HepG2 (cell line): ENCODE measurements around the gene CDX1. TPM values are rescaled to one million over a fixed set of nuclear protein-coding genes. Genes with fewer than 3 reads are reported as not detected.

ENCODE experiments used
- ATAC-seq: fragments of 200-7000 bp; cut with Tn5 transposase; 3 replicates; pipeline ENCODE4 v1.9.1; 2020; ENCODE audit warnings: mild to moderate bottlenecking, moderate library complexity
- BruUV-seq: library from RNA; stranded (reverse); fragments of 400-500 nt; replicated peaks from 2 replicates; lab custom pipeline; 2021; lab: Mats Ljungman, UMichigan
- CTCF ChIA-PET: fragments of 300-600 bp; formaldehyde crosslinking; extraction: SDS; loops from one replicate; lab custom pipeline; 2021; ENCODE audit warnings: low total read pairs, inconsistent platforms, low intra/inter-chr PET ratio; lab: Yijun Ruan, JAX
- POLR2A ChIA-PET: fragments of 350-600 bp; sonication (Branson Sonifier 250); formaldehyde crosslinking; loops from one replicate; lab custom pipeline; 2020; ENCODE audit warnings: antibody characterized with exemption, inconsistent platforms; lab: Yijun Ruan, JAX
- DNase-seq: peaks from one replicate; pipeline ENCODE4 v3.0.0-alpha.2; 2015; ENCODE audit warnings: low spot score
- FAIRE-seq: peaks from 3 replicates; lab custom pipeline; 2011; peaks lifted over from hg19 to GRCh38; lab: Jason Lieb, UNC
- H2AFZ ChIP-seq: one replicate; pipeline ENCODE4 v1.6.1; 2011; ENCODE audit warnings: low read length, inconsistent platforms
- H3K27ac ChIP-seq: fragments of 300-600 bp; 3 replicates; pipeline ENCODE4 v1.8.0; 2011; ENCODE audit warnings: mixed run types, mild to moderate bottlenecking, mixed read lengths, low read length, inconsistent platforms; ENCODE audit not compliant: insufficient read depth; ENCODE audit errors: extremely low read length
- H3K27me3 ChIP-seq, 2 experiments: fragments of 200-600 bp in 1 of 2; 2 replicates in 1 of 2; 3 replicates in 1 of 2; pipeline versions ENCODE4 v1.6.0 to v1.8.0; 2011; ENCODE audit warnings: low read length in 2 of 2, mild to moderate bottlenecking in 2 of 2, moderate library complexity in 2 of 2, inconsistent platforms in 1 of 2; ENCODE audit not compliant: insufficient read depth in 2 of 2, control insufficient read depth in 1 of 2
- H3K36me3 ChIP-seq, 2 experiments: fragments of 200-600 bp in 1 of 2; replicated peaks in 1 of 2; 2 replicates in 1 of 2; 3 replicates in 1 of 2; pipeline versions ENCODE4 v1.5.1 to v1.8.0; 2011; ENCODE audit warnings: low read length in 2 of 2, inconsistent platforms in 1 of 2; ENCODE audit not compliant: insufficient read depth in 2 of 2, control insufficient read depth in 1 of 2
- H3K4me1 ChIP-seq: 2 replicates; pipeline ENCODE4 v1.5.1; 2012; ENCODE audit warnings: low read length, inconsistent platforms; ENCODE audit not compliant: insufficient read depth
- H3K4me2 ChIP-seq: 2 replicates; pipeline ENCODE4 v1.6.0; 2011; ENCODE audit warnings: low read depth, low read length, inconsistent platforms
- H3K4me3 ChIP-seq, 3 experiments: fragments of 200-600 bp in 1 of 3; sonication (generic), shearing (Covaris generic) in 1 of 3; replicated peaks in 1 of 3; 2 replicates each; pipeline ENCODE4 v1.5.1; 2011 to 2016; ENCODE audit warnings: low read length in 3 of 3, inconsistent platforms in 2 of 3, low read depth in 2 of 3, mild to moderate bottlenecking in 2 of 3, control low read depth in 1 of 3, mixed read lengths in 1 of 3; ENCODE audit not compliant: insufficient read depth in 1 of 3
- H3K79me2 ChIP-seq: one replicate; pipeline ENCODE4 v1.6.1; 2011; ENCODE audit warnings: low read length, inconsistent platforms; ENCODE audit not compliant: insufficient read depth
- H3K9ac ChIP-seq: 2 replicates; pipeline ENCODE4 v1.6.0; 2011; ENCODE audit warnings: mild to moderate bottlenecking, low read depth, low read length, inconsistent platforms; ENCODE audit not compliant: insufficient read depth
- H3K9me3 ChIP-seq: 2 replicates; pipeline ENCODE4 v1.5.1; 2012; ENCODE audit warnings: mild to moderate bottlenecking, low read length
- H4K20me1 ChIP-seq: 2 replicates; pipeline ENCODE4 v1.6.0; 2011; ENCODE audit warnings: inconsistent platforms, mild to moderate bottlenecking, low read length, moderate library complexity; ENCODE audit not compliant: insufficient read depth
- ADNP ChIP-seq: sonication (generic); formaldehyde crosslinking; IDR thresholded peaks from 2 replicates; pipeline ENCODE4 v1.4.0; 2020; ENCODE audit warnings: missing genetic modification reagents
- AHR ChIP-seq: IDR thresholded peaks from 2 replicates; pipeline ENCODE4 v1.6.1; 2018; ENCODE audit warnings: missing genetic modification reagents, missing compliant biosample characterization
- ATF7-NPFF ChIP-seq: sonication (generic); formaldehyde crosslinking; IDR thresholded peaks from 2 replicates; pipeline ENCODE4 v1.8.1; 2023; ENCODE audit warnings: mild to moderate bottlenecking, low read depth, missing genetic modification reagents, moderate library complexity
- BRD4 ChIP-seq: sonication (generic); formaldehyde crosslinking; IDR thresholded peaks from 2 replicates; pipeline ENCODE4 v1.4.0; 2020; ENCODE audit warnings: missing genetic modification reagents
- CEBPG ChIP-seq: IDR thresholded peaks from 2 replicates; pipeline ENCODE4 v1.6.1; 2016
- DR1 ChIP-seq: sonication (generic); formaldehyde crosslinking; IDR thresholded peaks from 2 replicates; pipeline ENCODE4 v1.8.0; 2021; ENCODE audit warnings: mild to moderate bottlenecking, missing genetic modification reagents, inconsistent platforms
- EZH2 ChIP-seq: conservative IDR thresholded peaks from 2 replicates; pipeline ENCODE4 v1.6.1; 2012; ENCODE audit warnings: mild to moderate bottlenecking, low read depth, low read length, moderate library complexity
- HES4 ChIP-seq: sonication (generic); formaldehyde crosslinking; IDR thresholded peaks from 2 replicates; pipeline ENCODE4 v1.9.0; 2021; ENCODE audit warnings: mild to moderate bottlenecking, missing genetic modification reagents, borderline replicate concordance
- KDM5B ChIP-seq: sonication (generic); formaldehyde crosslinking; IDR thresholded peaks from 2 replicates; pipeline ENCODE4 v1.4.0; 2020; ENCODE audit warnings: missing genetic modification reagents, mild to moderate bottlenecking, borderline replicate concordance
- NFKBIZ ChIP-seq: IDR thresholded peaks from 2 replicates; pipeline ENCODE4 v1.6.1; 2018; ENCODE audit warnings: missing genetic modification reagents, missing compliant biosample characterization
- POGZ ChIP-seq: sonication (generic); formaldehyde crosslinking; IDR thresholded peaks from 2 replicates; pipeline ENCODE4 v1.4.0; 2020; ENCODE audit warnings: mild to moderate bottlenecking, missing genetic modification reagents
- SOX6 ChIP-seq, 2 experiments: fragments of 450-650 bp in 1 of 2; sonication (generic) in 1 of 2; formaldehyde crosslinking in 1 of 2; IDR thresholded peaks; 2 replicates each; pipeline versions ENCODE4 v1.4.0 to v1.6.1; 2017 to 2020; ENCODE audit warnings: antibody characterized with exemption in 1 of 2, mild to moderate bottlenecking in 1 of 2, missing genetic modification reagents in 1 of 2
- SPEN ChIP-seq: sonication (generic); formaldehyde crosslinking; IDR thresholded peaks from 2 replicates; pipeline ENCODE4 v1.5.1; 2020; ENCODE audit warnings: low read depth, mild to moderate bottlenecking, missing genetic modification reagents
- TBL1XR1 ChIP-seq: fragments of 150-350 bp; IDR thresholded peaks from 2 replicates; pipeline ENCODE4 v1.6.1; 2014; ENCODE audit warnings: borderline replicate concordance, low read length; ENCODE audit not compliant: partially characterized antibody
- TBX3 ChIP-seq: fragments of 450-650 bp; IDR thresholded peaks from 2 replicates; pipeline ENCODE4 v1.6.1; 2017; ENCODE audit warnings: antibody characterized with exemption, mild to moderate bottlenecking, inconsistent platforms, borderline replicate concordance
- ZBTB21 ChIP-seq: sonication (generic); formaldehyde crosslinking; IDR thresholded peaks from 2 replicates; pipeline ENCODE4 v1.4.0; 2020; ENCODE audit warnings: missing genetic modification reagents
- ZNF441 ChIP-seq: sonication (generic); formaldehyde crosslinking; IDR thresholded peaks from 2 replicates; pipeline ENCODE4 v1.7.0; 2021; ENCODE audit warnings: missing genetic modification reagents, borderline replicate concordance
- WGBS: methylation state at CpG from one replicate; pipeline ENCODE4 v1.1.6; 2017; ENCODE audit warnings: low lambda C conversion rate; 5-methylcytosine and 5-hydroxymethylcytosine counted together
- in situ Hi-C: cut with HindIII; loops from 2 replicates; pipeline ENCODE4 v1.10.0; 2017; ENCODE audit warnings: low pct_unique_long_range_greater_than_20kb; ENCODE audit not compliant: extremely low pct_ligation_motif_present
- intact Hi-C: fragments of 100-400 bp; cut with micrococcal nuclease; formaldehyde crosslinking; loops from one replicate; pipeline ENCODE4 v1.10.0; 2022; ENCODE audit not compliant: unreplicated experiment
- polyA plus RNA-seq, 8 experiments: library from polyadenylated mRNA; depleted of rRNA in 3 of 8; stranded (reverse) in 7 of 8; unstranded in 1 of 8; fragments of >200 nt; fragmentation: Illumina TruSeq in 4 of 8; extraction: Trizol in 4 of 8; gene quantifications; 2 replicates each; pipeline versions ENCODE4 v1.2.1 to v1.2.3, GENCODE V29; 2011 to 2016; ENCODE audit warnings: low read depth in 4 of 8, missing spikeins in 1 of 8, mixed read lengths in 1 of 8; ENCODE audit not compliant: insufficient read depth in 1 of 8
- total RNA-seq, 5 experiments: library from RNA; depleted of rRNA; stranded (reverse); fragments of >200 nt; fragmentation: Illumina TruSeq; extraction: Trizol; gene quantifications; 2 replicates each; pipeline ENCODE4 v1.2.3, GENCODE V29; 2016; ENCODE audit warnings: low read depth in 1 of 5
- TF ChIP-seq, protein P1 (sequence below): sonication (generic); formaldehyde crosslinking; IDR thresholded peaks from 2 replicates; pipeline ENCODE4 v1.4.0; 2020; ENCODE audit warnings: missing genetic modification reagents

The CDX1 gene
- total and polyA plus RNA-seq, 2 of the 13 experiments (the other 11 are each of a cell fraction or from before 2014, with no cell fraction given), result not detected

DNA sequence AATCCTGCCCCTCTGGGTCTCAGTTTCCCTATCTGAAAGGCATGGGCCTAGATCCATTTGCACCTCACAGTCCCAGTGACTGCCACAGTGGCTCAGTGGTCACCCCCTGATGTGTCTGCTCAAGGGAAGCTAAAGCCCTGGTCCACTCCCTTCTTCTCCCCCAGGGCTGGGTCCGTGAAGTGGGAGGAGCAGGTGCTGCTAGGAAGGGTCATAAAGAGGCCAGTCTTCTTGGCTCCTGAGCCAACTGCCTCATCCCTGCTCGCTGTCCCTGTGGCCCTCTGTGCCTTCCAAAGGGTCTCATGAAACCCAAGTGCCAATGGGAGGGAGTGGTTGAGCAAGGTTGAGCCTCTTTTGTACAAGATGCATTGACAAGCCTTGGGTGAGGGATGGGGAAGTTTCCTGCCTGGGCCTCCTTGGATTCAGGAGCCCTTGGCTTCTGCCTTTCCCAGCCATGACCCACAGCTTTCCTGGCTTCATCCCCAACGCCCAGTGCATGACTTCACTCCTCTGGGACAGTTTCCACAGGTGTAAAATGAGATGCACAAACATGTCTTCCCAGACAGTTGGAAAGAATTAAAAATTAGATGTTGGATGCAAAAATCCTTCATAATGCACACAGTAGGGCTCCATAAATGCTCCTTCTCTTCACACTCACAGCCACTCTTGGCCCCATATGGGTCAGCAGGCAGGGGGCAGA lies 21.7 kb downstream of the CDX1 start:
- in situ Hi-C loops (no loop called here), intact Hi-C loops (no loop called here)
- Histone ChIP-seq H3K27ac (no peak overlapping the region), H4K20me1 (no peaks in the 10 kb centered on the region), H3K4me1 (peaks cover 29% of the 10 kb centered on the region), H3K4me2 (no peak overlapping the region), H3K79me2 (no peaks in the 10 kb centered on the region), H3K4me3 (no peak overlapping the region), H3K36me3 (no peaks in the 10 kb centered on the region), H3K9ac (no peak overlapping the region), H3K9me3 (no peaks in the 10 kb centered on the region), H2AFZ (no peak overlapping the region), H3K27me3 (peaks cover 0 to 25% of the 10 kb centered on the region in 2 experiments)
- DNase-seq (no peak), FAIRE-seq (no peak), ATAC-seq (no peak)
- TF ChIP-seq POGZ (CRISPR knock-in tag) (no peak), HES4 (CRISPR knock-in tag) (no peak), NFKBIZ (CRISPR knock-in tag) (no peak), TBL1XR1 (no peak), ATF7-NPFF (CRISPR knock-in tag) (no peak)
- ChIA-PET CTCF (no interaction called here), POLR2A (no interaction called here)
- BruUV-seq, result no TSS peak
- WGBS, result 47% methylated on average over 2 of the region's 3 CpGs

DNA sequence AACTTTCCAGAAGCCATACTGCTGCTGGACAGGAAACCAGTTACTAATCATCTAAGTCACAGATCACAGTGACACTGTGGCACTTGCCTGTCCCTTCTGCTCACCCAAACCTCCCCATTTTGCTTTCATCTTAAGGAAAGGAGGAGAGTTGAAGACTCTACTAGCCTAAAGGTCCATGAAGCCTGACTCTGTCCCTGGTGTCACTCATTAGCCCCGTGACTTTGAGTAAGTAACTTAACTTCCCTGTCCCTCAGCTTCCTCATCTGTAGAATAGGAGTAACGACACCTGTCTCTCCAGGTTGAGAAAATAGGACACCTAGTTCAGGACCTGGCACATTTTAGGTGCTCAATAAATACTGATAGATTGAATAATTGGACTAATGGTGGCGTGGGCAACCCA lies 22.7 kb downstream of the CDX1 start:
- FAIRE-seq (no peak), ATAC-seq (no peak), DNase-seq (no peak)
- Histone ChIP-seq H3K4me1 (peaks cover 28% of the 10 kb centered on the region), H3K4me3 (no peak overlapping the region), H3K9ac (no peak overlapping the region), H3K79me2 (no peaks in the 10 kb centered on the region), H4K20me1 (no peaks in the 10 kb centered on the region), H3K36me3 (no peaks in the 10 kb centered on the region), H3K9me3 (no peaks in the 10 kb centered on the region), H3K4me2 (no peak overlapping the region), H3K27me3 (peaks cover 0 to 25% of the 10 kb centered on the region in 2 experiments), H2AFZ (no peak overlapping the region), H3K27ac (no peak overlapping the region)
- POLR2A ChIA-PET, result no interaction called here
- in situ Hi-C loops, result no loop called here
- CTCF ChIA-PET, result no interaction called here
- intact Hi-C loops, result no loop called here
- 43% methylated on average over 3 of the region's 3 CpGs for whole genome bisulfite sequencing
- BruUV-seq, result no TSS peak
- no peak for TF ChIP-seq AHR (CRISPR knock-in tag)
- no peak for TF ChIP-seq EZH2
- no peak for TF ChIP-seq KDM5B (CRISPR knock-in tag)
- TF ChIP-seq ZNF441 (CRISPR knock-in tag), result no peak
- no peak for TF ChIP-seq DR1 (CRISPR knock-in tag)
- TF ChIP-seq TBX3, result no peak
- no peak for TF ChIP-seq ADNP
- no peak for TF ChIP-seq BRD4 (CRISPR knock-in tag)
- no peak for TF ChIP-seq ZBTB21 (CRISPR knock-in tag)
- TF ChIP-seq SPEN (CRISPR knock-in tag), result no peak
- TF ChIP-seq, protein P1, sequence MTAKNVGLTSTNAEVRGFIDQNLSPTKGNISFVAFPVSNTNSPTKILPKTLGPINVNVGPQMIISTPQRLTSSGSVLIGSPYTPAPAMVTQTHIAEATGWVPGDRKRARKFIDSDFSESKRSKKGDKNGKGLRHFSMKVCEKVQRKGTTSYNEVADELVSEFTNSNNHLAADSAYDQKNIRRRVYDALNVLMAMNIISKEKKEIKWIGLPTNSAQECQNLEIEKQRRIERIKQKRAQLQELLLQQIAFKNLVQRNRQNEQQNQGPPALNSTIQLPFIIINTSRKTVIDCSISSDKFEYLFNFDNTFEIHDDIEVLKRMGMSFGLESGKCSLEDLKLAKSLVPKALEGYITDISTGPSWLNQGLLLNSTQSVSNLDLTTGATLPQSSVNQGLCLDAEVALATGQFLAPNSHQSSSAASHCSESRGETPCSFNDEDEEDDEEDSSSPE, result no peak
- no peak for TF ChIP-seq CEBPG (CRISPR knock-in tag)
- TF ChIP-seq SOX6 (IDR thresholded peaks at IDR 0.05), result no peak
- no peak for TF ChIP-seq SOX6 (CRISPR knock-in tag; IDR thresholded peaks at IDR 0.05)
